A549 (cell line): ENCODE data around the gene ESPNL. TPM values are rescaled to one million over a fixed set of nuclear protein-coding genes. Genes with fewer than 3 reads are reported as not detected.

Experiments
- ATAC-seq, 2 experiments: fragments of 200-7000 bp in 1 of 2; fragments of >200 bp in 1 of 2; cut with Nextera tagmentation in 1 of 2; cut with Tn5 transposase in 1 of 2; 3 replicates each; pipeline versions ENCODE4 v1.8.0 to v1.9.1; 2018 to 2020; ENCODE audit warnings: mild to moderate bottlenecking in 1 of 2, moderate library complexity in 1 of 2
- CTCF ChIA-PET: fragments of 300-600 bp; sonication (Branson Sonifier 250); formaldehyde crosslinking; extraction: SDS; loops from one replicate; lab custom pipeline; 2021; ENCODE audit warnings: antibody characterized with exemption, inconsistent platforms; lab: Yijun Ruan, JAX
- POLR2A ChIA-PET: fragments of 350-600 bp; formaldehyde crosslinking; extraction: SDS; loops from one replicate; lab custom pipeline; 2021; ENCODE audit warnings: antibody characterized with exemption, inconsistent platforms; lab: Yijun Ruan, JAX
- DNase-seq, 2 experiments: peaks; one replicate each; pipeline versions ENCODE4 v3.0.0 to v3.0.0-alpha.2; 2011 to 2016; ENCODE audit warnings: low read depth in 1 of 2, low spot score in 1 of 2
- FAIRE-seq: peaks from 2 replicates; lab custom pipeline; 2011; peaks lifted over from hg19 to GRCh38; lab: Jason Lieb, UNC
- H3K27ac ChIP-seq, 2 experiments: fragments of >200 bp; sonication (Bioruptor Twin); formaldehyde crosslinking; 3 replicates each; pipeline ENCODE4 v1.5.1; 2016 to 2017
- H3K4me1 ChIP-seq: fragments of >200 bp; sonication (Bioruptor Twin); formaldehyde crosslinking; 3 replicates; pipeline ENCODE4 v1.6.1; 2016
- H3K4me2 ChIP-seq: fragments of >200 bp; sonication (Bioruptor Twin); formaldehyde crosslinking; 3 replicates; pipeline ENCODE4 v1.6.1; 2016
- H3K4me3 ChIP-seq: fragments of >200 bp; sonication (Bioruptor Twin); formaldehyde crosslinking; 3 replicates; pipeline ENCODE4 v1.5.1; 2016
- H3K9me3 ChIP-seq: fragments of >200 bp; sonication (Bioruptor Twin); formaldehyde crosslinking; 3 replicates; pipeline ENCODE4 v1.6.1; 2016
- CBX2 ChIP-seq: fragments of 200-600 bp; sonication (generic); IDR thresholded peaks from 2 replicates; pipeline ENCODE4 v1.6.1; 2016; ENCODE audit warnings: low read depth, mild to moderate bottlenecking, borderline replicate concordance
- E2F6 ChIP-seq: IDR thresholded peaks from 2 replicates; pipeline ENCODE4 v1.6.1; 2012; ENCODE audit warnings: low read depth, borderline replicate concordance
- GATA3 ChIP-seq: IDR thresholded peaks from 2 replicates; pipeline ENCODE4 v1.6.1; 2012; ENCODE audit warnings: borderline replicate concordance
- HDAC2 ChIP-seq: fragments of 200-600 bp; sonication (generic); IDR thresholded peaks from 2 replicates; pipeline ENCODE4 v1.6.1; 2016
- HOXA7 ChIP-seq: fragments of 250-450 bp; sonication (Bioruptor Pico); IDR thresholded peaks from 2 replicates; pipeline ENCODE4 v1.5.0; 2020; ENCODE audit warnings: mild to moderate bottlenecking, moderate library complexity
- MAX ChIP-seq: IDR thresholded peaks from 2 replicates; pipeline ENCODE4 v1.6.1; 2012
- MYC ChIP-seq: IDR thresholded peaks from 2 replicates; pipeline ENCODE4 v1.6.1; 2012; ENCODE audit warnings: mild to moderate bottlenecking, inconsistent platforms, low read length, improper control_type of control experiment, borderline replicate concordance
- POLR2AphosphoS2 ChIP-seq: conservative IDR thresholded peaks from 2 replicates; pipeline ENCODE4 v1.6.1; 2012; ENCODE audit warnings: low read length, improper control_type of control experiment, inconsistent platforms
- RAD21 ChIP-seq, 2 experiments: fragments of >200 bp in 1 of 2; sonication (Bioruptor Twin) in 1 of 2; formaldehyde crosslinking in 1 of 2; IDR thresholded peaks in 1 of 2; conservative IDR thresholded peaks in 1 of 2; 2 replicates in 1 of 2; 3 replicates in 1 of 2; pipeline ENCODE4 v1.6.1; 2012 to 2018; ENCODE audit warnings: inconsistent platforms in 1 of 2
- REST ChIP-seq: fragments of 200-600 bp; sonication (generic); IDR thresholded peaks from 2 replicates; pipeline ENCODE4 v1.6.1; 2016; ENCODE audit warnings: antibody characterized with exemption, mild to moderate bottlenecking, moderate library complexity
- TFCP2L1 ChIP-seq: fragments of 250-450 bp; sonication (Bioruptor Pico); IDR thresholded peaks from 2 replicates; pipeline ENCODE4 v1.5.0; 2021; ENCODE audit warnings: mild to moderate bottlenecking
- TP53 ChIP-seq: fragments of 250-450 bp; sonication (Bioruptor Pico); IDR thresholded peaks from 2 replicates; pipeline ENCODE4 v1.5.0; 2021; ENCODE audit warnings: mild to moderate bottlenecking, moderate library complexity
- ZFP36 ChIP-seq: fragments of 450-650 bp; IDR thresholded peaks from 2 replicates; pipeline ENCODE4 v1.6.1; 2014; ENCODE audit warnings: borderline replicate concordance; ENCODE audit not compliant: partially characterized antibody
- ZSCAN20 ChIP-seq: fragments of 250-450 bp; sonication (Bioruptor Pico); IDR thresholded peaks from 2 replicates; pipeline ENCODE4 v1.8.0; 2022; ENCODE audit warnings: mild to moderate bottlenecking, moderate library complexity
- WGBS: methylation state at CpG from one replicate; pipeline ENCODE4 v1.1.6; 2017; ENCODE audit errors: missing lambda C conversion rate; 5-methylcytosine and 5-hydroxymethylcytosine counted together
- polyA plus RNA-seq, 4 experiments: library from polyadenylated mRNA; depleted of rRNA in 3 of 4; stranded (reverse); fragments of >200 nt; fragmentation: RNase III in 1 of 4; extraction: RNeasy Plus Mini Kit Qiagen cat#74134 plus additional on column Dnase treatment in 1 of 4; gene quantifications; 2 replicates in 3 of 4; 3 replicates in 1 of 4; pipeline ENCODE4 v1.2.3, GENCODE V29; 2011 to 2017

Gene ESPNL
- polyA plus RNA-seq, 2 of the 4 experiments (the other 2 are of a cell fraction): 0.04 to 0.22 TPM

GRCh38 chr2:238061315-238062202, 38.6 kb upstream of the ESPNL start:
- TF ChIP-seq MAX (peak; percentile 84), HDAC2 (no peak), E2F6 (peak; percentile 58; the same call in 1 of the 2 replicates), RAD21 (conservative IDR thresholded peaks at IDR 0.05 in 1 of 2, IDR thresholded peaks at IDR 0.05 in 1 of 2) (no peak), POLR2AphosphoS2 (no peak), TFCP2L1 (CRISPR knock-in tag) (no peak), ZSCAN20 (no peak), TP53 (CRISPR knock-in tag) (0 out of 2 replicates have a peak, but pooled peaks have one; percentile 12), HOXA7 (CRISPR knock-in tag) (no peak), REST (0 out of 2 replicates have a peak, but pooled peaks have one; percentile 0)
- TF ChIP-seq, all 56 proteins: peak for 4
- Histone ChIP-seq H3K4me3 (peak overlapping the region; percentile 92), H3K9me3 (no peaks in the 10 kb centered on the region), H3K4me2 (peak overlapping the region; percentile 82), H3K4me1 (peaks cover 15% of the 10 kb centered on the region), H3K27ac (peak overlapping the region; percentile 88 to 95)
- ATAC-seq: peak; percentile 46 to 49
- 3% methylated on average over 26 of the region's 29 CpGs for WGBS
- CTCF ChIA-PET: interaction anchor here (0.8 to 1.6 kb wide), 4 partner anchors 39 to 203 kb away, joined by 3 to 5 read pairs (median 4); partner anchors contain the start of gene ESPNL
- peak; percentile 49 to 53 for DNase-seq
- no peak for FAIRE-seq
- POLR2A ChIA-PET: interaction anchor here (0.7 to 1.8 kb wide), 11 partner anchors 10 to 203 kb away, joined by 3 to 11 read pairs (median 3); partner anchors contain the start of gene HES6

- ChIA-PET CTCF (interaction anchor here (1.0 kb wide), 1 partner anchor 23 kb away, joined by 5 read pairs; no protein-coding TSS in a partner anchor), POLR2A (no interaction called here)
- no peak overlapping the region for H3K4me3 ChIP-seq
- TF ChIP-seq ZFP36 (no peak), CBX2 (no peak), MYC (no peak)
- no peak overlapping the region for H3K27ac ChIP-seq
- no peak for DNase-seq
- no peak for FAIRE-seq
- no peaks in the 10 kb centered on the region for H3K9me3 ChIP-seq
- WGBS: 95% methylated on average over 8 of the region's 8 CpGs
- peaks cover 15% of the 10 kb centered on the region for H3K4me1 ChIP-seq
- H3K4me2 ChIP-seq: no peak overlapping the region
- no peak for ATAC-seq
Observed at GRCh38 chr2:238063414-238064189, 36.5 kb upstream of the ESPNL start.

- FAIRE-seq: no peak
- no peak overlapping the region for H3K27ac ChIP-seq
- CTCF ChIA-PET: interaction anchor here (1.0 kb wide), 1 partner anchor 23 kb away, joined by 5 read pairs; no protein-coding TSS in a partner anchor
- TF ChIP-seq GATA3: no peak
- H3K9me3 ChIP-seq: no peaks in the 10 kb centered on the region
- DNase-seq: no peak
- POLR2A ChIA-PET: no interaction called here
- ATAC-seq: no peak
- no peak overlapping the region for H3K4me2 ChIP-seq
- WGBS: 92% methylated on average over 7 of the region's 7 CpGs
- H3K4me3 ChIP-seq: no peak overlapping the region
- H3K4me1 ChIP-seq: peaks cover 14% of the 10 kb centered on the region
Observed at GRCh38 chr2:238064376-238064775, 35.8 kb upstream of the ESPNL start.
